ENCODE results near the gene CTAG2.
"Not testable (repeated sequence)": the region's sequence is repeated elsewhere in the genome, so short reads cannot be mapped to it uniquely, and the experiment has no call there.

The CTAG2 gene

DNA sequence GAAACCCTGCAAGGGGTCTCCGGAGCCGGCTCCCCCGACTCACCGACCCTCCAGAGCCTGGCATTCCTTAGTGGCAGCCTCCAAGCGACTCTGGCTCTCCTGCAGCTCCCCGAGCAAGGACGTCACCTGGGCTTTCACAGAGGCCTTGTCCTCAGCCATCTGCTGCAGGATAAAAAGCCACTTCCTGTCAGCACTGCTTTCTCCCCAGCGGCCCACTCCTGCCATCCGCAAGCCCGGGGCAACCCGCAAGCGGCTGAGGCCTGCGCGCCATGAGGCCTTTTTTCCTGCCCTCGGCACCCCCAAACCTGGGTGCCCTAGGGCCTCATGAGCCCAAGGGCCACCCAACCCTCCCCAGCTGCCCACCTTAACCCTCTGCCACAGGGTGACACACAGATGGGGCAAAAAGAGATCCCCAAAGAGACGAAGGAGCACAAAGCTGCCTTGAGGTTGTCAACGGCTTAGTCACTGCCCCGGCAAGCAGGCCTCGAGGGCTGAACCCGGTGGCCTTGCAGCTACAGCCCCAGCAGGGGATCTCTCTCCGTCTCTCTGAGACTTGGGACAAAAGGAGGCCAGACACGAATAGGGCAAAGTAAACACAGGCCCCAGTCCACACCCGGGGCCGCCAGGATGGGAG, 7.5 kb downstream of the CTAG2 start:
- DNase-seq (ENCODE audit: low read depth): not testable (repeated sequence)

DNA sequence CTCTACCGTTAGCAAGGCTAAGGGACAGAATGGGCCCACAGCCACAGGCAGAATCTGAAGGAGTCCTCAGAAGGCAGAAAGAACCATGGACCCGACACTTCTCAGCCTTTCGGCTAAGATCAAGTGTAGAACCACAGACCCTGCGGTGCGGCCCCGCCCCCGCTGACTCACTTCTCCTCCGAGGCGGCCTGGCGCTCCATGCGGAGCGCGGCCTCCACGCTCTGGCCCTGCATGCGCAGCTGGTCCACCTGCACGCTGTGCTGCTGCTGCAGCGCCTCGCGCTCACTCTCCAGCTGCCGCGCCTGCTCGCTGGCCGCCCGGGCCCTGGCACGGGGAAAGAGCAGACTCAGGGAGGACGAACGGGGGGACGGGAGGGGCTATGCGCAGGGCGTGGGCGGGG, 9.7 kb downstream of the CTAG2 start:
- not testable (repeated sequence) for DNase-seq (ENCODE audit: low read depth)

DNA sequence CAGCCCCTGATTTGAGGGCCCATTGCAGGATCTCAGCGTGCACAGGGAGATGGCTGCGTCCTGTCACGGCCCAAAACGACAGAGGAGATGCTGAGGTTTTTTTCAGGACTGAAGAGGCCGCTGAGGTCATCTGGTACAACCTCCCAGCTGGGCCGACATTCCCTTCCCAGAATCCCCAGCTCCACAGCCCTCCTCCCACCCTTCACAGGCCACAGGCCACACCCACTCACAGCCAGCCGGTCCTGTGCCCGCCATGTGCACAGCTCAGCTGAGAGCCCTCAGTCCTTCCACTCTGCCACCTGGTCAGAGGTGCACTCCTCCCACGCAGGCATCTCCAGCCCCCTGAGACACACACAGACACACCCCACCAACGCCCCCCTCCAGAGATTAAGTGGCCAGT, 11.6 kb downstream of the CTAG2 start:
- DNase-seq (ENCODE audit: low read depth): not testable (repeated sequence)

DNA sequence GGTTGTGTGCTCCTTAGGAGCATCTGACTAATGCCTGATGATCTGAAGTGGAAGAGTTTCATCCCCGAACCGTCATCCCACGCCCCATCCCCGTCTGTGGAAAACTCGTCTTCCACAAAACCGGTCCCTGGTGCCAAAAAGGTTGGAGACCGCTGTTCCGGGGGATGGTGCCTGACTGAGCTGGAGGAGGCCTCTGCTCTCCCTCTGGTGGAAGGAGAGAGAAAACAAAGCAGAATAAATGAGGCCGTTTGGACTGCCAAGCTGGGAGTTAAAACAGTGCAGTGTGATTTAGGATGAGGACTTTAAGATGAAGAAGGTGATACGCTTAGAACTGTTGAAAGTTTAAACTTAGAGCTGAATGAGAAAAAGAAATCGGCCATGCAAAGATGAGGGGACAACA, 19.7 kb downstream of the CTAG2 start:
- not testable (repeated sequence) for DNase-seq (ENCODE audit: low read depth)

DNA sequence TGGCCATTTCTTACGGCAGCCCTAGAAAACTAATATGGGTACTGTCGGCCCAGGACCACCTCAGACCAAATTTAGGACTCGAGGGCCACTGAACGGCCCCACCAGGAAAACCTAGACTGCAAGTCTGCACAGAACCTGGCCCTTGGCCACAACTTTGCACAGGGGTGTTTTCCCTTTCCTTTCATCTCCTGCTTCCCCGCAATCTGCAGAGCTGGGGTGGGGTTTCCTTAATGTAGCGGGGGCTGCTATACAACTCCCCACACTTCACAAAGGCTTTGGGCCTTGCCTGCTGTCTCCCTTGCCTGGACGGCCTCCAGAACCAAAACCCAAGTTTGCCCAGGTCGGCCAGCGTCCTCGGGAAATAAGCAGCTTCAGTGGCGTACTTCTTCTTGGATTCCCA, 22.4 kb downstream of the CTAG2 start:
- not testable (repeated sequence) for DNase-seq (ENCODE audit: low read depth)

DNA sequence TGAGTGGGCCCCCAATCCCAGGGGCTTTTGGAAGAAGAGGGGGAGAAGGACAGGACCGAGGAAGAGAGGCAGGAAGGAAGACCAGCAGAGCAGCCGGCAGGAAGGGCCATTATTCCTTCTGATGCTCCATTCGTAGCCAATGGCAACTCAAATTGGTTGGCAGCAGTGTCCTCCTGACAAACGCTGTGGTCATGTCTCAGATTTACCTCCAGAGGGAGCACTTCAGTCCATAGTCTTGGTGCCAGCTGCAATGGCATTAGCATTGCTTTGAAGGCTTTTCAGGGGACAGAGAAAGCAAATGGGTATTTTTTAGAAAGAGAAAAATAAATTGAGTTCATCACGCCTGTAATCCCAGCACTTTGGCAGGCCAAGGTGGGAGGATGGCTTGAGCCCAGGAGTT, 24.4 kb downstream of the CTAG2 start:
- DNase-seq (ENCODE audit: low read depth): not testable (repeated sequence)

DNA sequence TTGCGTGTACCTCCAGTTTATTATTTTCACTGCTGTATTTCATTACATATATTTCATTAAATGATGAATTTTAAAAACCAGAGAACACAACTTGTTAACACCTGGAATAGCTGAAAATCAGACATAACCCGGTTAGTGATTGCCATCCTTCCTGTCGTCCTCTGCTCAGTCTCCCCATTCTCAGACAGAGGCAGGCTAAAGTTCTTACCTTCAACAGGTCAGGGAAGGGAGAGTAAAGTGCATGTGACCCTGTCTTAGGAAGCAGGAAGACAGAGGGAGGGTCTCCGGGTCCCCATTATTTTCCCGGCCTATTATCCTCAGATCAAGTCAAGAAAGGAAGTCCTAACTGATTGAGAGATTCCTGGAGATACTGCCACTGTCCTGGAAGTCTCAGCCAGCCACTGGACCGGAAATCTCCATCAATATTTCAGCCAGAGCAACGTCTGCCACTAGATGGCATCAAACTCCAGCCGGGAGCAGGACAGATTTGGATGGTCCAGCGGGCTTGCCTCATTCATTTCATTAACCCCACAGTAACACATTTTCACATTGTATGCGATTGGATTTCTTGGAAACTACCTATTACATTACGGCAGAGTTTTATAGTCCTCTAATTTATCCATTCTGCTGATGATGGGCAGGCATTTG, 32.5 kb downstream of the CTAG2 start:
- not testable (repeated sequence) for DNase-seq (ENCODE audit: low read depth)

DNA sequence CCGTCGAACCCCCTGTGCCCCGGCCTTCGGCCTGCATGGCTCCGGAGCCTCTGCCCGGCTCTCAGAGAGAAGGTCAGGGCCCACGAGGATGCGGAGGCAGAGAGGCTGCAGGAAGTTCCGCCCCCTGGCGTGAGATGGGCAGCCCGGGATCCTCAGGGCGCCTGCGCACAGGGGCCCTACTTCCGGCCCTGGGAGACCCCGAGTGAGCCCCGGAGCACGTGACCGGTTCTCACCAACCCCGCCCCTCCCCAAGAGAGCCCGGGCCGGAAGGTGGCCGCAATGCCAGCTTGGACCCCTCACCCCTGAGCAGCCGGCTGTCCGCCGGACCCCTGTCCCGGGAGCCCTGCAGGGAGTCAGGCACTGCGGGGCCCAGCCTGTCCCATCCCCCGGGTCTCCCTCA, 34.2 kb downstream of the CTAG2 start, which contains the start of gene CTAG1B:
Gene CTAG1B, minus strand, starts transcription at position 101 of the 400 bp plus-strand sequence. Its CDS starts 64 bp downstream, at position 37.
- not testable (repeated sequence) for DNase-seq (ENCODE audit: low read depth)

DNA sequence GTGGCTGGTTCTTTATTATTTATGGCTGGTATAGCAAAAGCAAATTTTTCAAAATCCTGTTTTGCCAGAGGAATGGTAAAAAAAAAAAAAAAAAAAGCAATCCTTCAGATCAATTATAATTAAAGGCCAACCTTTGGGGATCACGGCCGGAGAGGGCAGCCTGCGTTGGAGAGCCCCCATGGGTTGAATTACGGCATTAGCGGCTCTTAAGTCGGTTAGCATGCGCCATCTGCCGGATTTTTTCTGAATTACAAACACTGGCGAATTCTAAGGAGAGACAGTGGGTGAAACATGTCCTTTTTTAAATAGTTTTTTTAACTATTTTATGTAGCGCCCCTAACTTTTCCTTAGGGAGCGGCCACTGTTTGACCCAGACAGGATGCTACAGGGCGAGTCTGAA, 39.8 kb downstream of the CTAG2 start:
- DNase-seq (ENCODE audit: low read depth): not testable (repeated sequence)

DNA sequence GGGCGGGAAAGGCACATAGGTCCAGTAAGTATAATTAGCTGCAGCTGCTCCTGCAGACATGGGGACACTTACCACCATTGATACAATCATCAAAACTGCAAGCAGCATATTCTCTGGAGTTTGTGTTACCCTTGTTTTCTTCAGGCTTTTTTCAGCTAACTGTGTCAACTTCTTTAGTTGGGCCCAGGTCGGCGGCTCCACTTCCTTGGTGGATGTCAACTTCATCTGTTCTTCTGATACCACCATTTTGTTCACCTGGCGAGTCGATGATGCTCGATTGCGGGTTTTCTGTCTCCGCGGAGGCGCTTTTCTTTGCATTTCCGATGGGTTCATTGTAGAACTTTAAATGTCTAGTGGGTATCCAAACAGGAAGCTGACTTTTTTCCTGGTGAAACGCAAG, 42.2 kb downstream of the CTAG2 start:
- not testable (repeated sequence) for DNase-seq (ENCODE audit: low read depth)

DNA sequence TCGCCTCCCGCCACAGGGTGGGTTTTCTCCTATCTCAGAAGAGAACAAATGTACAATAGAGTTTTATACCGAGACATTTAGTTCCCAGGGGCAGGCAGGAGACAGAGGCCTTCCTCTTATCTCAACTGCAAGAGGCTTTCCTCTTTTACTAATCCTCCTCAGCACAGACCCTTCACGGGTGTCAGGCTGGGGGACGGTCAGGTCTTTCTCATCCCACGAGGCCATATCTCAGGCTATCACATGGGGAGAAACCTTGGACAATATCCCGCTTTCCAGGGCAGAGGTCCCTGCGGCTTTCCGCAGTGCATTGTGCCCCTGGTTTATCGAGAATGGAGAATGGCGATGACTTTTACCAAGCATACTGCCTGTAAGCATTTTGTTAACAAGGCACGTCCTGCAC, 44.6 kb downstream of the CTAG2 start:
- DNase-seq (ENCODE audit: low read depth): not testable (repeated sequence)

DNA sequence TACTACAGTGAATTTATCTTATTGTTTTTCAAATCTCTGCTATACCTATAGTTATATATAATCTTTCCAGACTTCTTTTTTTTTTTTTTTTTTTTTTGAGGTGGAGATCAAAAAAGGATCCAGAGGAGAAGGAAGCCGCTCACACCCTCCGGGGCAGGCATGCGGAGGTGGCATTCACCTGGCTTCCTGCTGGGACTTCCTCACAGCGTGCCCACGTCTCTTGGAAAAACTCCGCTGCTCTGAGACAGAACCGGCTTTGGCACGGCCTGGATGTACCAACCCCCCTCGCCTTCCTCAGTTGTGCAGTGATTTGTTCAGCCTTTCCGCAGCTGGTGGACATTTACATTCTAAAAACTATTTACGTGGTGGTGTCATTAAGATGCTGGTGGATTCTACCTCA, 45.4 kb downstream of the CTAG2 start:
- not testable (repeated sequence) for DNase-seq (ENCODE audit: low read depth)

DNA sequence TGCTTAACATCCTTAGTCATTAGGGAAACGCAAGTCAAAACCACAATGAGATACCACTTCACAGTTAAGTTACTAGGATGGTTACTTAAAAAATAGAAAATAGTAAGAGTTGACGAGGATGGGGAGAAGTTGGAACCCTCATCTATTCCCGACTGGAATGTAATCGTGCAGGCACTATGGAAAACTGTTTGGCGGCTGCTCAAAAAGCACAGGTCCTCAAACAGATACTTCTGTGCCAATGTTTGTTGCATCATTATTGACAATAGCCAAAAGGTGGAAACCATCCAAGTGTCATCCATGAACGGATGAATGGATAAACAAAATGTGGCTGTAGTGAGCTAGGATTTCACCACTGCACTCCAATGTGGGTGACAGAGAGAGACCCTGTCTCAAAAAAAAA, 46.0 kb downstream of the CTAG2 start:
- DNase-seq (ENCODE audit: low read depth): no peak

DNA sequence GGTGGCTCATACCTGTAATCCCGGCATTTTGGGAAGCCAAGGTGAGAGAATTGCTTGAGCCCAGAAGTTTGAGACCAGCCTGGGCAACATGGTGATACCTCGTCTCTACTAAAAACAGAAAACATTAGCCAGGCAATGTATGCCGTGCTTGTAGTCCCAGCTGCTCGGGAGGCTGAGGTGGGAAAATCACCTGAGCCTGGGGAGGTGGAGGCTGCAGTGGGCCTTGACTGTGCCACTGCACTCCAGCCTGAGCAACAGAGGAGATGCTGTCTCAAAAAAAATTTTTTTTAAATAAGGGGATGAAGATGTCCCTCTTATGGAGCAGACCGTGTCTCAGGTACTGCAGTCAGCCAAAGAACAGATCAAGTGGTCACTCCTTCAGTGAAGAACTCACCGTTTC, 47.8 kb downstream of the CTAG2 start:
- no peak for DNase-seq (ENCODE audit: low read depth)

DNA sequence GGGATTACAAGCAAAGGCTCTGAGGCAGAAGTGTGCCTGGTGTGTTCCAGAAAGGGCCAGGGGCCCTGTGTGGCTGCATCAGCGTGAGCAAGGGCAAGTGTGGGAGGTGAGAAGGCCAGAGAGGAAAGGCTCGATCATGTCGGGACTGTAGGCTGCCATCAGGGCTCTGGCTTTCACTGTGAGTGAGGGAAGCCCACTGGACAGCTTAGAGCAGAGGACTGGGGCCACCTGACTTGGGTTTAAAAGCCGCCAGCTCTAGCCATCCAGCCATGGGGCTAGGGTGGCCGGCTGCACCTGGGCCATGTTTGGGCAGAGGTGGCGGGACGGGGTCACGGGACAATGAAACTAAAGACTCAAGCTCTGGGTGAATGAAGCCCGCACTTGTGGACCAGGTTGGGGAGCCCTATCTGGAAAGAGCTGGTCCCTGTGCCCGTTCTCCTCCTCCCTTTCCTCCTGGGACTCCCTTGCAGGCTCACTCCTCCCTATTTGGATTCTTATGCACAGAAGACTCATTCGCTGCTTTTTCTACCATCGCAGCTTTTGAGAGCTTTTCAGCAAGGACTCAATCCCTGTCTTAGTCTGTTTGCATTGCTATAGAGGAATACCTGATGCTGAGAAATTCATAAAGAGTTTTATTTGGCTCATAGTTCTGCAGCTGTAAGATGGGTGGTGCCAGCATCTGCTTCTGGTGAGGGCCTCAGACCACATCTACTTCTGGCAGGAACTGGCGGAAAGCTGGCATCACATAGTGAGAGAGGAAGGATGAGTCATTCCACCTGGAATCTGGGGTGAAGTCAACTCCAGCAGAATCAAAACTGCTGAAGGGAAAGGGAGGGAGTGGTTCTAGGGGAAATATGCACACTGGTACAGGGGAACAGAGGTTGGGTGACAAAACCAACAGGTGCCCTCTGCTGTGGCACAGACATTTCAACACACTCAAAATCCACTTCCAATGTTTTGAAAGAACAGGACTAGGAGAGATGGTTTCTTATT, 49.6 kb downstream of the CTAG2 start:
- no peak for DNase-seq (ENCODE audit: low read depth)

DNA sequence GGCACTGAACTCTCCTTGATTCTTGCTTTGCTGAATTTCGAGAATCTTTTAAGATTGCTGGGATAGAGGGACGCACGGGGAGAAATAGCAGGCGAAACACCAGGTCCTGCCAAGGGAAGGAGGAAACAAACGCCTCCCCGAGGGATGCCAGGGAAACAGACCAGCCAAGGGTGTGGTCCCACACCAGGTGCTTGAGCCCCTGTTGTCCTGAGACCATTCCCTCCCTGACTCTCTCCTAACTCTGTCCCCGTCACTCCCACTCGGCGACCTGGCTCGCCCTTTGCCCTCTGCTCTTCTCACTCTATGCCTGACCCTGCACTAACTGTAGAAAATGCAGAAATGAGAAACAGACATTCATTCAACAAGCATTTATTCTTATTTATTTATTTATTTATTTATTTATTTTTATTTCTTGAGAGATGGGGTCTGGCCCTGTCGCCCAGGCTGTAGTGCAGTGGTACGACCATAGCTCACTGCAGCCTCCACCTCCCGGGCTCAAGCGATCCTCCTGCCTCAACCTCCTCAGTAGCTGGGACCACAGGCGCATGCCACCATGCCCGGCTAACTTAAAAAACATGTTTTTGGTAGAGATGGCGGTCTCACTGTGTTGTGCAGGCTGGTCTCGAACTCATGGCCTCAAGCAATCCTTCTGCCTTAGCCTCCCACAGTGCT, 50.5 kb downstream of the CTAG2 start:
- no peak for DNase-seq (ENCODE audit: low read depth)

DNA sequence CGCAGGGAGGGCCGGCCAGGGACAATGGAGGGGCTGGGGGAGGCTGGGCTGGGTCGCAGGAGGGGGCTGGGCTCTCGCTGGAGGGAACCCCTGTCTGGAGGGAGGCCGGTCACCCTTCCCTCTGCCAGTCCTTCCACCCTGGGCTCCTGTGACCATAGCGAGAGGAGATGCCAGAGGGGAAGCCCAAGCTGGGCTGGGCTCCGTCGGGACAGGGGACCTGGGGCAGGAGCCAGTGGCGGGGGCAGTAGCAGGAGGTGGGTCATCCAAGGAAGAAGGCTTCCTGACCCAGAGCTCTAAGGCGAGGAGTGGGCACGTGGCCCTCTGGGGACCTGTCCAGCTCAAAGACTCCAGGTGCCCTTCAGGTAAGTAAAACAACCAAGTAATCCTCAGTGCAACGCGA, 51.2 kb downstream of the CTAG2 start:
- no peak for DNase-seq (ENCODE audit: low read depth)

Measured in stimulated activated CD4-positive, alpha-beta T cell treated with anti-CD3 and anti-CD28 coated beads, Interleukin-2, amount 100 ng/mL, for 4 hours (primary cell).